NT2/D1 (cell line): Measurements from ENCODE around the gene WNT6.

ENCODE experiments used
- SUZ12 ChIP-seq: IDR thresholded peaks from 2 replicates; pipeline ENCODE4 v1.6.1; 2011; ENCODE audit not compliant: insufficient read length, insufficient read depth; ENCODE audit errors: extremely low read depth
- YY1 ChIP-seq: IDR thresholded peaks from 2 replicates; pipeline ENCODE4 v1.6.1; 2011; ENCODE audit not compliant: insufficient read length, insufficient read depth
- ZNF274 ChIP-seq: IDR thresholded peaks from 2 replicates; pipeline ENCODE4 v1.6.1; 2011; ENCODE audit warnings: mild to moderate bottlenecking, low read depth, low read length

DNA sequence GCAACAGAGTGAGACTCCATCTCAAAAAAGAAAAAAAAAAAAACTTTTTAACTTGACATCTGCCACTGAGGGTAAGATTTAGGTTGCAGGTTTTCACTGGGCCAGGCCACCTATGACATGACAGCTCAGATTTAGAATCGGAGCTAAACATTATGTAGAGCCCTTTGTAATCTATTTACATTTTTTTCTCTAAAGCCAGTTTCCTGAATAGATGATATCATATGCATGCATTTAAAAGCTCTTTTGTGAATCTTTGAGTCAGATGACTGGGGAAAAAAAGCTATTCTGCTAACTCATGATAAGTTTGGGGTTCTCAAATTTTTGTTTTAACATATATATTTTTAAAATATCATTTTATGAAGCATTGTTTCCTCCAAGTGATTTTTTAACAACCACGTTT, 49.3 kb upstream of the WNT6 start:
- TF ChIP-seq ZNF274 (no peak), YY1 (no peak), SUZ12 (no peak)
